Right ventricle myocardium inferior (tissue), 1 donor: ENCODE data around the gene PARN. TPM values are rescaled to one million over a fixed set of nuclear protein-coding genes. Genes with fewer than 3 reads are reported as not detected.
"Not testable (repeated sequence)": the region's sequence is repeated elsewhere in the genome, so short reads cannot be mapped to it uniquely, and the experiment has no call there.

ENCODE experiments used
- ATAC-seq: fragments of 200-7000 bp; cut with Tn5 transposase; one replicate; pipeline ENCODE4 v1.9.1; 2020; ENCODE audit warnings: mild to moderate bottlenecking, moderate library complexity
- DNase-seq: peaks from one replicate; pipeline ENCODE4 v3.0.0; 2021; ENCODE audit errors: missing footprints
- intact Hi-C: fragments of 100-400 bp; cut with DNase I; formaldehyde crosslinking; loops from one replicate; pipeline ENCODE4 v1.11.0; 2022
- total RNA-seq: library from RNA; stranded (reverse); fragmentation: NEBNext Ultra II Directional; extraction: Animal tissue kit (Norgen Biotek cat#: 25700); gene quantifications from one replicate; pipeline ENCODE4 v1.2.1, GENCODE V29; 2021
- donor health status: DM: no; HTN: yes; CAD: no; lungs with severe emphysema.

PARN gene
- total RNA-seq, 1 donor from 2014 or later, result 17.2 TPM

GRCh38 chr16:14464192-14464591 is 165.9 kb downstream of the PARN start:
- DNase-seq (no peak), ATAC-seq (no peak)
- intact Hi-C loops, result no loop called here

GRCh38 chr16:14462811-14463210 is 167.2 kb downstream of the PARN start:
- ATAC-seq, result no peak
- DNase-seq, result no peak
- intact Hi-C loops, result no loop called here

- intact Hi-C loops, result no loop called here
- DNase-seq (no peak), ATAC-seq (peak; percentile 82)
Measured at GRCh38 chr16:14460726-14461125, 169.3 kb downstream of the PARN start.

GRCh38 chr16:14458576-14458975 is 171.5 kb downstream of the PARN start:
- intact Hi-C loops, result no loop called here
- ATAC-seq (no peak), DNase-seq (no peak)

- intact Hi-C loops, result no loop called here
- no peak for ATAC-seq
- peak; percentile 57 for DNase-seq
Measured at GRCh38 chr16:14456793-14457481, 173.1 kb downstream of the PARN start.

GRCh38 chr16:14455573-14455972 is 174.5 kb downstream of the PARN start:
- peak; percentile 31 for ATAC-seq
- no peak for DNase-seq
- intact Hi-C loops, result no loop called here

- intact Hi-C loops, result loop anchor here (5.0 kb wide), 1 partner anchor 33 kb away; no protein-coding TSS in a partner anchor
- DNase-seq (no peak), ATAC-seq (no peak)
Measured at GRCh38 chr16:14454391-14454790, 175.7 kb downstream of the PARN start.

- ATAC-seq (no peak), DNase-seq (no peak)
- intact Hi-C loops, result loop anchor here (5.0 kb wide), 1 partner anchor 35 kb away; no protein-coding TSS in a partner anchor
Measured at GRCh38 chr16:14452066-14452465, 178.0 kb downstream of the PARN start.

GRCh38 chr16:14450846-14451245 is 179.2 kb downstream of the PARN start:
- intact Hi-C loops, result loop anchor here (5.0 kb wide), 1 partner anchor 36 kb away; no protein-coding TSS in a partner anchor
- DNase-seq, result no peak
- ATAC-seq, result no peak

- intact Hi-C loops, result loop anchor here (5.0 kb wide), 1 partner anchor 37 kb away; no protein-coding TSS in a partner anchor
- no peak for DNase-seq
- ATAC-seq, result peak; percentile 67
Measured at GRCh38 chr16:14449790-14450480, 180.1 kb downstream of the PARN start.

- intact Hi-C loops, result no loop called here
- ATAC-seq (no peak), DNase-seq (no peak)
Measured at GRCh38 chr16:14449334-14449733, 180.7 kb downstream of the PARN start.

GRCh38 chr16:14448879-14449278 is 181.2 kb downstream of the PARN start:
- ATAC-seq, result no peak
- intact Hi-C loops, result no loop called here
- no peak for DNase-seq

- intact Hi-C loops, result no loop called here
- no peak for DNase-seq
- ATAC-seq, result no peak
Measured at GRCh38 chr16:14447783-14448182, 182.3 kb downstream of the PARN start.

GRCh38 chr16:14446796-14447195 is 183.3 kb downstream of the PARN start:
- no peak for DNase-seq
- intact Hi-C loops, result no loop called here
- ATAC-seq, result no peak

- intact Hi-C loops, result no loop called here
- peak; percentile 26 for ATAC-seq
- DNase-seq, result peak; percentile 50
Measured at GRCh38 chr16:14445937-14446715, 183.9 kb downstream of the PARN start.

GRCh38 chr16:14444979-14445810 is 184.9 kb downstream of the PARN start:
- intact Hi-C loops, result no loop called here

GRCh38 chr16:14441533-14441932 is 188.5 kb downstream of the PARN start:
- DNase-seq, ATAC-seq, intact Hi-C loops: not testable (repeated sequence)

More at GRCh38 chr16:14444979-14445810, 184.9 kb downstream of the PARN start:
- DNase-seq (no peak), ATAC-seq (no peak)

GRCh38 chr16:14438256-14438655 is 191.8 kb downstream of the PARN start:
- DNase-seq (no peak), ATAC-seq (no peak)
- intact Hi-C loops, result no loop called here

GRCh38 chr16:14437426-14437825 is 192.6 kb downstream of the PARN start:
- no peak for ATAC-seq
- intact Hi-C loops, result no loop called here
- peak; percentile 44 for DNase-seq
